Measurements from ENCODE around the gene SPRED3.

Gene SPRED3

DNA sequence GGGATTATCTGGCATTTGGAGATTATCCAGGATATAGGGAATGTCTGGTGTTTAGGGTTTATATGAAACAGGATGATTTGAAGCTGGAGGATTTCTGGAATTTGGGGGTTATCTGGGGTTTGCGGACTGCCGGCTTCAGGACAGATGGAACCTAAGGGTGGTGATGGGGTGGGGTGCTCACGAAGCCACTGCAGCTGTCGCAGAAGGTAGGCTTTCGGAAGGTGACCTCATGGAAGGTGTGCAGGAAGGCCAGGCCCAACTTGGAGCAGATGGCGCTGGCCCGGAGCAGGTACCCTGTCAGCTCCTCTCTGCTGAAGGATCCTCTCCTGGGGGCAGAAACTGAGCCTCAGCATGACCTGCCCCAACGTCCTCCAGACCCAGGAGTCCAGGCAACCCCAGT lies 24.0 kb downstream of the SPRED3 start:
- no peak for DNase-seq
- Histone ChIP-seq H3K4me3 (ENCODE audit: low read depth in 1 of 2, low read length in 2 of 2) (no peak overlapping the region), H3K4me1 (ENCODE audit: insufficient read depth, low read length) (no peaks in the 10 kb centered on the region), H3K9ac (ENCODE audit: low read depth, low read length) (no peak overlapping the region), H3K36me3 (ENCODE audit: insufficient read depth, low read length) (no peaks in the 10 kb centered on the region), H3K9me3 (ENCODE audit: insufficient read depth, low read length, severe bottlenecking) (no peaks in the 10 kb centered on the region), H3K79me2 (ENCODE audit: insufficient read depth, low read length) (no peaks in the 10 kb centered on the region), H3K4me2 (ENCODE audit: insufficient read depth, low read length) (no peak overlapping the region), H3K27ac (ENCODE audit: low read length) (no peak overlapping the region), H2AFZ (ENCODE audit: low read depth, low read length) (no peak overlapping the region), H4K20me1 (ENCODE audit: insufficient read depth, low read length) (peaks cover 3% of the 10 kb centered on the region; the same call in 1 of the 2 replicates), H3K27me3 (ENCODE audit: insufficient read depth, low read length, poor library complexity) (no peaks in the 10 kb centered on the region)
- TF ChIP-seq EZH2 (IDR thresholded peaks at IDR 0.05; ENCODE audit: borderline replicate concordance, low read depth, low read length, severe bottlenecking): no peak
- TF ChIP-seq, protein P1, sequence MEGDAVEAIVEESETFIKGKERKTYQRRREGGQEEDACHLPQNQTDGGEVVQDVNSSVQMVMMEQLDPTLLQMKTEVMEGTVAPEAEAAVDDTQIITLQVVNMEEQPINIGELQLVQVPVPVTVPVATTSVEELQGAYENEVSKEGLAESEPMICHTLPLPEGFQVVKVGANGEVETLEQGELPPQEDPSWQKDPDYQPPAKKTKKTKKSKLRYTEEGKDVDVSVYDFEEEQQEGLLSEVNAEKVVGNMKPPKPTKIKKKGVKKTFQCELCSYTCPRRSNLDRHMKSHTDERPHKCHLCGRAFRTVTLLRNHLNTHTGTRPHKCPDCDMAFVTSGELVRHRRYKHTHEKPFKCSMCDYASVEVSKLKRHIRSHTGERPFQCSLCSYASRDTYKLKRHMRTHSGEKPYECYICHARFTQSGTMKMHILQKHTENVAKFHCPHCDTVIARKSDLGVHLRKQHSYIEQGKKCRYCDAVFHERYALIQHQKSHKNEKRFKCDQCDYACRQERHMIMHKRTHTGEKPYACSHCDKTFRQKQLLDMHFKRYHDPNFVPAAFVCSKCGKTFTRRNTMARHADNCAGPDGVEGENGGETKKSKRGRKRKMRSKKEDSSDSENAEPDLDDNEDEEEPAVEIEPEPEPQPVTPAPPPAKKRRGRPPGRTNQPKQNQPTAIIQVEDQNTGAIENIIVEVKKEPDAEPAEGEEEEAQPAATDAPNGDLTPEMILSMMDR (IDR thresholded peaks at IDR 0.05; ENCODE audit: borderline replicate concordance, extremely low read depth, low read length, poor library complexity, severe bottlenecking): no peak
- ATAC-seq (ENCODE audit: insufficient read depth, low read depth): no peak

DNA sequence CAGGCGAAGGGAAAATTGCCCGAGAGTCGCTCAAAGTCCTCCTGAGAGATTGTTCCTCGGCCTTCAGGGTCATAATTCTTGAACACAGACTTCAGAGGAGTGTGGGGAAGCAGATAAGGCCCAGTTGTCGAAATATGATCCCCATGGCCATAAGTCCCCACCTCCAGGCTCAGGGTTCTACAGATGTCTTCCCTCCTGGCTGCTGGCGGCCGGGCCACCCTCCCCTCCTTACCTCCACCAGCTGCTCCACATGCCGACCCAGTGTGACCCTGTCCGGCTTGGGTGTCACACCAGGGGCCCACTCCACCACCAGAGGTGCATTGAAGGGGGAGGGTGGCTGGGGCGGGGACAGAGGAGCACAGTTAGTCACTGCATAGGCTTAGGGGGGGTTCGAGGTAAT lies 24.5 kb downstream of the SPRED3 start:
- no peak overlapping the region for H3K27ac ChIP-seq (ENCODE audit: low read length)
- H4K20me1 ChIP-seq (ENCODE audit: insufficient read depth, low read length): peaks cover 3% of the 10 kb centered on the region; the same call in 1 of the 2 replicates
- ATAC-seq (ENCODE audit: insufficient read depth, low read depth): no peak
- H2AFZ ChIP-seq (ENCODE audit: low read depth, low read length): no peak overlapping the region
- no peaks in the 10 kb centered on the region for H3K27me3 ChIP-seq (ENCODE audit: insufficient read depth, low read length, poor library complexity)
- no peak overlapping the region for H3K4me3 ChIP-seq (ENCODE audit: low read depth in 1 of 2, low read length in 2 of 2)
- TF ChIP-seq, protein P1 (IDR thresholded peaks at IDR 0.05; ENCODE audit: borderline replicate concordance, extremely low read depth, low read length, poor library complexity, severe bottlenecking): no peak
- no peak for TF ChIP-seq EZH2 (IDR thresholded peaks at IDR 0.05; ENCODE audit: borderline replicate concordance, low read depth, low read length, severe bottlenecking)
- no peaks in the 10 kb centered on the region for H3K79me2 ChIP-seq (ENCODE audit: insufficient read depth, low read length)
- no peaks in the 10 kb centered on the region for H3K36me3 ChIP-seq (ENCODE audit: insufficient read depth, low read length)
- no peaks in the 10 kb centered on the region for H3K9me3 ChIP-seq (ENCODE audit: insufficient read depth, low read length, severe bottlenecking)
- H3K4me2 ChIP-seq (ENCODE audit: insufficient read depth, low read length): no peak overlapping the region
- no peak overlapping the region for H3K9ac ChIP-seq (ENCODE audit: low read depth, low read length)
- H3K4me1 ChIP-seq (ENCODE audit: insufficient read depth, low read length): no peaks in the 10 kb centered on the region
- DNase-seq: no peak

DNA sequence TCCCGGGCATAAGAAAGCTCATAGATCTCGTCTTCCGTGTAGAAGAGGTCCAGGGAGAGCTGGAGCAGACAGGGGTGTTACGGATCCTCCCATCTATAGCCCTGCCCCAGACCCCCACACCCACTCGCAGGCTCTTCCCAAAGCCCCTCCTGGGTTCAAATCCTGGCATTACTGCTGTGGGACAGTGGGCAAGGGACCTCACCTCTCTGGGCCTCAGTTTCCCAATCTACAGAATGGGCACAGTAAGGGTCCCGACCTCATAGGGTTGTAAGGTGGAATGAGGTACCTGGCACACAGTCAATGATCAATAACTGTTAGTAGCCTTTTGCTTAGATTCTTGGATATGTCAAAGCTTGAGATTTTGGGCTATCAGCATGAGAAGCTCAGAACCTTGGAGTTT lies 24.9 kb downstream of the SPRED3 start:
- Histone ChIP-seq H3K36me3 (ENCODE audit: insufficient read depth, low read length) (no peaks in the 10 kb centered on the region), H3K4me3 (ENCODE audit: low read depth in 1 of 2, low read length in 2 of 2) (no peak overlapping the region), H3K27me3 (ENCODE audit: insufficient read depth, low read length, poor library complexity) (no peaks in the 10 kb centered on the region), H4K20me1 (ENCODE audit: insufficient read depth, low read length) (peaks cover 3% of the 10 kb centered on the region; the same call in 1 of the 2 replicates), H3K9me3 (ENCODE audit: insufficient read depth, low read length, severe bottlenecking) (no peaks in the 10 kb centered on the region), H3K27ac (ENCODE audit: low read length) (no peak overlapping the region), H3K4me1 (ENCODE audit: insufficient read depth, low read length) (no peaks in the 10 kb centered on the region), H3K4me2 (ENCODE audit: insufficient read depth, low read length) (no peak overlapping the region), H3K9ac (ENCODE audit: low read depth, low read length) (no peak overlapping the region), H3K79me2 (ENCODE audit: insufficient read depth, low read length) (no peaks in the 10 kb centered on the region), H2AFZ (ENCODE audit: low read depth, low read length) (no peak overlapping the region)
- TF ChIP-seq EZH2 (IDR thresholded peaks at IDR 0.05; ENCODE audit: borderline replicate concordance, low read depth, low read length, severe bottlenecking): no peak
- TF ChIP-seq, protein P1 (IDR thresholded peaks at IDR 0.05; ENCODE audit: borderline replicate concordance, extremely low read depth, low read length, poor library complexity, severe bottlenecking): no peak
- no peak for ATAC-seq (ENCODE audit: insufficient read depth, low read depth)
- no peak for DNase-seq

DNA sequence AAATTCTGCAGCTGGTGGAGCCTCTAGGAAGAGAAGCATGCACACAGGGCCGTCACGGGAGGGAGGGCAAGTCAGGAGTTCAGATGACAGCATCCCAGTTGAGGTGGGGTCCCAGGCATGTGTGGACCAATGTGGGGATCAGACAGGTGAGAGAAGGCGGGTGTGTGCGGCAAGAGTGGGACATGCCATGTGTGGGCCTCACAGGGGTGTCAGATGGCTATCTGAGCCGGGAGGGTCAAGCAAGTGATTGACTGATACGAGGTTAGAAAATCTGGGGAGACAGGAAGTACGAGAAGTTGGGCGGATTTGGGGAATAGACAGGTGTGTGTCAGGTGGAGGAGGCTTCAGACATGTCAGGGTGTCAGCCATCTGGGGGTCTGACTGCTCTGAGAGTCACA lies 28.6 kb downstream of the SPRED3 start:
- ATAC-seq (ENCODE audit: insufficient read depth, low read depth): no peak
- TF ChIP-seq EZH2 (IDR thresholded peaks at IDR 0.05; ENCODE audit: borderline replicate concordance, low read depth, low read length, severe bottlenecking): no peak
- TF ChIP-seq, protein P1 (IDR thresholded peaks at IDR 0.05; ENCODE audit: borderline replicate concordance, extremely low read depth, low read length, poor library complexity, severe bottlenecking): no peak
- Histone ChIP-seq H3K27ac (ENCODE audit: low read length) (no peak overlapping the region), H3K4me1 (ENCODE audit: insufficient read depth, low read length) (no peaks in the 10 kb centered on the region), H3K79me2 (ENCODE audit: insufficient read depth, low read length) (no peaks in the 10 kb centered on the region), H3K4me3 (ENCODE audit: low read depth in 1 of 2, low read length in 2 of 2) (no peak overlapping the region), H3K4me2 (ENCODE audit: insufficient read depth, low read length) (no peak overlapping the region), H3K36me3 (ENCODE audit: insufficient read depth, low read length) (no peaks in the 10 kb centered on the region), H4K20me1 (ENCODE audit: insufficient read depth, low read length) (peaks cover 3% of the 10 kb centered on the region; the same call in 1 of the 2 replicates), H2AFZ (ENCODE audit: low read depth, low read length) (no peak overlapping the region), H3K9me3 (ENCODE audit: insufficient read depth, low read length, severe bottlenecking) (no peaks in the 10 kb centered on the region), H3K9ac (ENCODE audit: low read depth, low read length) (no peak overlapping the region), H3K27me3 (ENCODE audit: insufficient read depth, low read length, poor library complexity) (no peaks in the 10 kb centered on the region)
- no peak for DNase-seq

Data from DND-41 (cell line).